H7 (cell line): ENCODE data around the gene CRTC1. TPM values are rescaled to one million over a fixed set of nuclear protein-coding genes. Genes with fewer than 3 reads are reported as not detected.
A peak's percentile ranks its signal among the peaks of the same experiment; 100 is the strongest.

ENCODE experiments used
- DNase-seq: peaks from one replicate; pipeline ENCODE4 v3.0.0; 2012
- H3K27me3 ChIP-seq: 2 replicates; pipeline ENCODE4 v1.6.0; 2011; ENCODE audit warnings: mild to moderate bottlenecking, low read length; ENCODE audit not compliant: control insufficient read depth, insufficient read depth
- H3K36me3 ChIP-seq: replicated peaks from 2 replicates; pipeline ENCODE4 v1.5.1; 2011; ENCODE audit warnings: low read length; ENCODE audit not compliant: control insufficient read depth, insufficient read depth
- H3K4me3 ChIP-seq: 2 replicates; pipeline ENCODE4 v1.5.1; 2011; ENCODE audit warnings: low read depth, mild to moderate bottlenecking, control low read depth, low read length, moderate library complexity; ENCODE audit not compliant: insufficient read depth
- total RNA-seq: library from RNA; depleted of rRNA; stranded (reverse); fragments of >200 nt; shearing (Covaris generic); gene quantifications from 2 replicates; pipeline ENCODE4 v1.2.3, GENCODE V29; 2014

CRTC1 gene
- total RNA-seq, 1 experiment from 2014 or later = 3.7 TPM

- Histone ChIP-seq H3K4me3 (no peak overlapping the region), H3K36me3 (no peaks in the 10 kb centered on the region), H3K27me3 (peaks cover 35% of the 10 kb centered on the region)
- DNase-seq = peak; percentile 59
These were observed 89.4 kb downstream of the CRTC1 start for GRCh38 chr19:18772620-18773587.

- Histone ChIP-seq H3K27me3 (peaks cover 42% of the 10 kb centered on the region), H3K36me3 (no peaks in the 10 kb centered on the region), H3K4me3 (no peak overlapping the region)
- no peak for DNase-seq
These were observed 90.2 kb downstream of the CRTC1 start for GRCh38 chr19:18773682-18774081.

GRCh38 chr19:18774107-18774506 lies 90.6 kb downstream of the CRTC1 start:
- Histone ChIP-seq H3K4me3 (no peak overlapping the region), H3K36me3 (no peaks in the 10 kb centered on the region), H3K27me3 (peaks cover 46% of the 10 kb centered on the region)
- DNase-seq = no peak

GRCh38 chr19:18774782-18775444 lies 91.4 kb downstream of the CRTC1 start:
- Histone ChIP-seq H3K27me3 (peaks cover 50% of the 10 kb centered on the region), H3K4me3 (no peak overlapping the region), H3K36me3 (no peaks in the 10 kb centered on the region)
- DNase-seq = peak; percentile 63

GRCh38 chr19:18775586-18776287 lies 92.3 kb downstream of the CRTC1 start:
- no peak overlapping the region for H3K4me3 ChIP-seq
- peaks cover 54% of the 10 kb centered on the region for H3K27me3 ChIP-seq
- DNase-seq = peak; percentile 70

GRCh38 chr19:18776288-18776594 lies 92.8 kb downstream of the CRTC1 start:
- Histone ChIP-seq H3K27me3 (peaks cover 51% of the 10 kb centered on the region), H3K4me3 (no peak overlapping the region), H3K36me3 (no peaks in the 10 kb centered on the region)
- DNase-seq = peak; percentile 87

More at GRCh38 chr19:18775586-18776287, 92.3 kb downstream of the CRTC1 start:
- no peaks in the 10 kb centered on the region for H3K36me3 ChIP-seq

GRCh38 chr19:18776736-18777135 lies 93.3 kb downstream of the CRTC1 start:
- peak; percentile 71 for DNase-seq
- Histone ChIP-seq H3K4me3 (no peak overlapping the region), H3K36me3 (no peaks in the 10 kb centered on the region), H3K27me3 (peaks cover 54% of the 10 kb centered on the region)

- Histone ChIP-seq H3K4me3 (no peak overlapping the region), H3K36me3 (no peaks in the 10 kb centered on the region), H3K27me3 (peaks cover 55% of the 10 kb centered on the region)
- DNase-seq = peak; percentile 87
These were observed 94.0 kb downstream of the CRTC1 start for GRCh38 chr19:18777301-18778075.

GRCh38 chr19:18778076-18778389 lies 94.6 kb downstream of the CRTC1 start:
- no peak overlapping the region for H3K4me3 ChIP-seq
- peak; percentile 76 for DNase-seq

GRCh38 chr19:18778826-18779495 lies 95.5 kb downstream of the CRTC1 start:
- peaks cover 54% of the 10 kb centered on the region for H3K27me3 ChIP-seq
- H3K4me3 ChIP-seq = no peak overlapping the region
- peak; percentile 58 for DNase-seq
- H3K36me3 ChIP-seq = no peaks in the 10 kb centered on the region

More at GRCh38 chr19:18778076-18778389, 94.6 kb downstream of the CRTC1 start:
- H3K27me3 ChIP-seq = peaks cover 54% of the 10 kb centered on the region
- H3K36me3 ChIP-seq = no peaks in the 10 kb centered on the region

GRCh38 chr19:18780081-18780480 lies 96.6 kb downstream of the CRTC1 start:
- peaks cover 63% of the 10 kb centered on the region for H3K27me3 ChIP-seq
- no peak for DNase-seq
- no peaks in the 10 kb centered on the region for H3K36me3 ChIP-seq
- H3K4me3 ChIP-seq = no peak overlapping the region

- no peaks in the 10 kb centered on the region for H3K36me3 ChIP-seq
- peak; percentile 89 for DNase-seq
- no peak overlapping the region for H3K4me3 ChIP-seq
- H3K27me3 ChIP-seq = peaks cover 67% of the 10 kb centered on the region
These were observed 97.2 kb downstream of the CRTC1 start for GRCh38 chr19:18780631-18781030.

- no peak for DNase-seq
- Histone ChIP-seq H3K27me3 (peaks cover 69% of the 10 kb centered on the region), H3K36me3 (no peaks in the 10 kb centered on the region), H3K4me3 (no peak overlapping the region)
These were observed 97.6 kb downstream of the CRTC1 start for GRCh38 chr19:18781047-18781600.
